Measurements from ENCODE around the gene CCDC178. TPM values are rescaled to one million over a fixed set of nuclear protein-coding genes. Genes with fewer than 3 reads are reported as not detected.

CCDC178 gene
- total RNA-seq, 1 donor from 2014 or later, result 0.53 TPM

DNA sequence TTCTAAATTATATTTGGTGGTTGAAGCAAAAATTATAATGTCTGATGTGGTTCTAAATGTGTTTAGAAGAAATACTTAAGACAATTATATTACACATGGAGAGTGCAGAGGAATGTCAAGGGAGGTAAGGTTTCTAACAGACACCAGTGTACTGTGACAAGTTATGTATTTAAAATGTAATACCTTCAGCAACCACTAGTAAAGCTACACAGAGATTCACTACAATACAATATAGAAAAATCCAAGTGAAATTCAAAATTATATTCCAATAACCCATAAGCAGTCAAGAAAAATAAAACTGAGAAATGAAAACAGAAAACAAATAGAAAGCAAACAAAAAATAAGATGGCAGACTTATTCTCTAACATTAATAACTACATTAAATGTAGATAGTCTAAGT lies 418.2 kb downstream of the CCDC178 start:
- Histone ChIP-seq H3K27me3 (ENCODE audit: control insufficient read depth, insufficient read depth, low read length) (no peaks in the 10 kb centered on the region), H3K4me3 (ENCODE audit: low read depth, low read length) (no peak overlapping the region), H3K36me3 (ENCODE audit: control insufficient read depth, insufficient read depth, low read length) (no peaks in the 10 kb centered on the region)
- TF ChIP-seq, protein P1, sequence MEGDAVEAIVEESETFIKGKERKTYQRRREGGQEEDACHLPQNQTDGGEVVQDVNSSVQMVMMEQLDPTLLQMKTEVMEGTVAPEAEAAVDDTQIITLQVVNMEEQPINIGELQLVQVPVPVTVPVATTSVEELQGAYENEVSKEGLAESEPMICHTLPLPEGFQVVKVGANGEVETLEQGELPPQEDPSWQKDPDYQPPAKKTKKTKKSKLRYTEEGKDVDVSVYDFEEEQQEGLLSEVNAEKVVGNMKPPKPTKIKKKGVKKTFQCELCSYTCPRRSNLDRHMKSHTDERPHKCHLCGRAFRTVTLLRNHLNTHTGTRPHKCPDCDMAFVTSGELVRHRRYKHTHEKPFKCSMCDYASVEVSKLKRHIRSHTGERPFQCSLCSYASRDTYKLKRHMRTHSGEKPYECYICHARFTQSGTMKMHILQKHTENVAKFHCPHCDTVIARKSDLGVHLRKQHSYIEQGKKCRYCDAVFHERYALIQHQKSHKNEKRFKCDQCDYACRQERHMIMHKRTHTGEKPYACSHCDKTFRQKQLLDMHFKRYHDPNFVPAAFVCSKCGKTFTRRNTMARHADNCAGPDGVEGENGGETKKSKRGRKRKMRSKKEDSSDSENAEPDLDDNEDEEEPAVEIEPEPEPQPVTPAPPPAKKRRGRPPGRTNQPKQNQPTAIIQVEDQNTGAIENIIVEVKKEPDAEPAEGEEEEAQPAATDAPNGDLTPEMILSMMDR (IDR thresholded peaks at IDR 0.05; ENCODE audit: insufficient read depth, low read length, severe bottlenecking), result no peak
- peak; percentile 2 for DNase-seq (ENCODE audit: low read depth)
- no peak for FAIRE-seq

DNA sequence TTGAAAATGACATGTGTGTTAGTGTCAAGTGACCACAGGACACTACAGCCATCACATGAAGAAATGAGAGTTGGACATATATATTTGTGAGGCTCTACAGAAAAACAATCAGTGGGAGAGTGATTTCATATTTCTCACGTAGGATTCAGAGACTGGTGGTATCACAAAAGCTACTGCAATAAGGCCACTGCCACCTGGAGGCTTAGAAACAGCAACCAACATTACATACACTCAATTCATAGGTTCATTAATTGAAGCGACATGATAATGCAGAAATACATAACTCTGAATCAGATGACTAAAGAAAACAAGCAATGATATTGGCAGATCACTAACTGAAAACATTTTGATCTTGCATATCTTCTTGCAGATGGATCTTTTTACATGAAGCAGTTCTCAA lies 419.6 kb downstream of the CCDC178 start:
- no peaks in the 10 kb centered on the region for H3K36me3 ChIP-seq (ENCODE audit: control insufficient read depth, insufficient read depth, low read length)
- DNase-seq (ENCODE audit: low read depth) (no peak), FAIRE-seq (no peak)

DNA sequence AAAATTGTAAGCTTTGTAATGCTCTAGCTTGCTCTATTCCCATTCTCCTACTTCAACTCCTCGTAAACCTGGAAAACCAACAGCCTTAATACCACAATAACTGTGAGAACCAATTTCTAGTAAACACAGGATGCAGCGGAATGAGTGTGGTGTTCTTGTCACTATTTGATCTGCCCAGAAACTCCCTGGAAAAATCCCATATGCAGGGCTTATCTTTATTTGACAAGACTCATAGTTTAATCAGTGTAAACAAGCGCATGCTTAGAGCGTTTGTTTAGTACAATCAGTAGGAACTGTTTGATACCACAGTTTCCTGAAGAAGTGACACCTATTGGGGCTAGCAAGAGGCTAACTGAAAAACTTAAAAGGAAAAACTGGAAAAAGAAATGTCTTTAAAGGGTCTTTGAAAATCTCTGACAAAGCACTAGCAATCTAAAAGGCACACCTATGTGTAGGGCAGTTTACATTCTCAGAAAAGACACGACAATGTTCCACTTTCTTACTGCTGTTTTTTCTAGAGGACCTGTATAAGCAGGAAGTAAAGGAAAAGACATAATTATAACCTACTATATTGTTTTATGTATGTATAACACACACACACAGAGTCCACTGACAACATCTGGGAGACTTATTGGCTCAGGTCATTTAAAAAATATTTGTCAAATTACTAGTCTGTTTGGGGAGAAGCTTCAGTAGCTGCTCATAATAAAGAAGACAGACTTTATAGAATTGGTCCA lies 426.3 kb downstream of the CCDC178 start:
- peak; percentile 3 for DNase-seq (ENCODE audit: low read depth)
- Histone ChIP-seq H3K36me3 (ENCODE audit: control insufficient read depth, insufficient read depth, low read length) (no peaks in the 10 kb centered on the region), H3K4me3 (ENCODE audit: low read depth, low read length) (no peak overlapping the region), H3K27me3 (ENCODE audit: control insufficient read depth, insufficient read depth, low read length) (no peaks in the 10 kb centered on the region)
- TF ChIP-seq, protein P1 (IDR thresholded peaks at IDR 0.05; ENCODE audit: insufficient read depth, low read length, severe bottlenecking), result no peak
- no peak for FAIRE-seq

More for the DNA sequence above, 419.6 kb downstream of the CCDC178 start:
- no peak overlapping the region for H3K4me3 ChIP-seq (ENCODE audit: low read depth, low read length)
- no peaks in the 10 kb centered on the region for H3K27me3 ChIP-seq (ENCODE audit: control insufficient read depth, insufficient read depth, low read length)
- TF ChIP-seq, protein P1 (IDR thresholded peaks at IDR 0.05; ENCODE audit: insufficient read depth, low read length, severe bottlenecking), result no peak

DNA sequence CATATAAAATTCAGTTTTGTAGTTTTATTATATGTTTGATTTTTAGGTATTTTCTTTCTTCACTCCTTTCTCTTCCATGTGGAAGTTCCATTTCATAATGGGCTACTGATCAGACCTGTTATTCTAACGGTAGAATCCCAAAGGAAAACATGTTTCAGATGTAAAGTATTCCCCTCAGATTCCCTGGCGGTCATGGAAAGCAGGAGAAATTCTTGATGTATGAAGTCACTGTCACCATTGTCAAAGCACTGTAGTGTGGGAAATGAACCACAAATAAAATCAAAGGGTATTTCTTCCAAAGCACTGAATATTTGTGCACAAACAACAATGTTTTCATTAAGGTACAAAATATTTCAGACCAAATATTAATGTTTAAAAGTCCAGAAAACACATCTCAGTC lies 430.4 kb downstream of the CCDC178 start:
- DNase-seq (ENCODE audit: low read depth) (no peak), FAIRE-seq (no peak)
- TF ChIP-seq, protein P1 (IDR thresholded peaks at IDR 0.05; ENCODE audit: insufficient read depth, low read length, severe bottlenecking), result no peak

DNA sequence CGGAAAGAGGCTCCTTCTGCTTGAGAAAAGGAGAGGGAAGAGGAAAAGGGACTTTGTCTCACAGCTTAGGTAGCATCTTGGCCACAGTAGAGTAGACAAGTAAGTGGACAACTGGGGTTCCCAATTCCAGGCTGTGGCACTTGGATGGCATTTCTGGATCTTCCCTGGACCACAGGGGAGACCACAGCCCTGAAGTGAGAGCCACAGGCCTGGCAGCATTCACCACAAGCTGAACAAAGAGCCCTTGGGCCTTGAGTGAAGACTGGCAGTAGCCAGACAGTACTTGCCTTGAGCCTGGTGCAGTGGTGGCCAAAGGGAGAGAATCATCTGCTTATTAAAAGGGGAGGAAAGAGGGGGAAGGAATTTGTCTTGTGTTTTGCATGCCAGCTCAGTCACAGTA lies 441.6 kb downstream of the CCDC178 start:
- Histone ChIP-seq H3K4me3 (ENCODE audit: low read depth, low read length) (no peak overlapping the region), H3K27me3 (ENCODE audit: control insufficient read depth, insufficient read depth, low read length) (no peaks in the 10 kb centered on the region), H3K36me3 (ENCODE audit: control insufficient read depth, insufficient read depth, low read length) (no peaks in the 10 kb centered on the region)
- FAIRE-seq, result peak; percentile 50
- no peak for DNase-seq (ENCODE audit: low read depth)
- TF ChIP-seq, protein P1 (IDR thresholded peaks at IDR 0.05; ENCODE audit: insufficient read depth, low read length, severe bottlenecking), result no peak

More for the DNA sequence above, 430.4 kb downstream of the CCDC178 start:
- Histone ChIP-seq H3K4me3 (ENCODE audit: low read depth, low read length) (no peak overlapping the region), H3K27me3 (ENCODE audit: control insufficient read depth, insufficient read depth, low read length) (no peaks in the 10 kb centered on the region), H3K36me3 (ENCODE audit: control insufficient read depth, insufficient read depth, low read length) (no peaks in the 10 kb centered on the region)

DNA sequence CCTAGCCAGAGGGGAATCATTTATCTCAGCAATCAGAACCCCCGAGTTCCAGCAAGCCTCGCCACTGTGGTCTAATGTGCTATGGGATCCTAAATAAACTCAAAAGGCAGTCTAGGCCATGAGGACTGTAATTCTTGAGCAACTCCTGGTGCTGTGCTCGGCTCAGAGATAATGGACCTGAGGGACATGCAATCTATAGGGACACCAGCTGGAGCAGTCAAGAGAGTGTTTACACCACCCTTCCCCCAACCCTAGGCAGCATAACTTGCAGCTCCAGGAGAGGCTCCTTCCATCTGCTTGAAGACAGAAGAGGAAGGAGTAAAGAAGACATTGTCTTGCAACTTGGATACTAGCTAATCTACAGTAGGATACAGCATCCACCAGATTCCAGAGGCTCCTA lies 442.2 kb downstream of the CCDC178 start:
- no peak overlapping the region for H3K4me3 ChIP-seq (ENCODE audit: low read depth, low read length)
- FAIRE-seq, result no peak
- no peaks in the 10 kb centered on the region for H3K36me3 ChIP-seq (ENCODE audit: control insufficient read depth, insufficient read depth, low read length)
- TF ChIP-seq, protein P1 (IDR thresholded peaks at IDR 0.05; ENCODE audit: insufficient read depth, low read length, severe bottlenecking), result no peak
- H3K27me3 ChIP-seq (ENCODE audit: control insufficient read depth, insufficient read depth, low read length), result no peaks in the 10 kb centered on the region
- no peak for DNase-seq (ENCODE audit: low read depth)
